TTC549 (cell line): Measurements from ENCODE around the gene RNF113A.
"Not testable (repeated sequence)": the region's sequence is repeated elsewhere in the genome, so short reads cannot be mapped to it uniquely, and the experiment has no call there.

Source experiments
- FAIRE-seq: peaks from 2 replicates; lab custom pipeline; 2012; peaks lifted over from hg19 to GRCh38; lab: Jason Lieb, UNC

RNF113A gene

DNA sequence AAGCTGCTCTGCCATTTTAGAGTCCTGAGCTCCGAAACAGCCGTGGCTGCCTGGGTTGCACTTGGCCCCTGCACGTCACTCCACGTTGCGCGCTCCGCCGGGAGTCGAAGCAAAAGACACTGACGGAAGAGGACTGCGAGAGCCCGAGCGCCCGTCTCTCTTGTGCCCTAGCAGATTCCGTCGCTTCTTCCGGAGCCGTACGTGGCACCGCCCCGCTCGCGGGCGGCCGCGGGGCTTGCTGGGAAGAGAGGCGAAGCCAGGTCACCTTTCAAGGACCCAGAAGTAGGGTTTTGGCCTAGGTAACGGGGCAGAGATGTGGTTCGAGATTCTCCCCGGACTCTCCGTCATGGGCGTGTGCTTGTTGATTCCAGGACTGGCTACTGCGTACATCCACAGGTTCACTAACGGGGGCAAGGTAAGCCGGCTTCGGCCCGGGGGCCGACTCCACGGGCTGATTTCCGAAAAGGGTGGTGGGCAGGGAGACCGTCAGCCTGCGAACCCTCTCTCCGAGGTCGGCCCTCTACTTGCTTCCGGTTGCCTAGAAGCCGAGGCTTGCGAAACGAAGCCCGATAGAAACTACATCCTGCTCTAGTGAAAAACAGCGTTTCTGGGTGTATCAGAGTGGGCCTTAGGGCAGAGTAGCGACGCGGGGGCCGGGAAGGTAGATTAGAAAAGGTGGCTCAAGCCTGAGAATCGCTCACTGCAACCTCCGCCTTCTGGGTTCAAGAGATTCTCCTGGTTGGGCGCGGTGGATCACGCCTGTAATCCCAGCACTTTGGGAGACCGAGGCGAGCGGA lies at the start of gene RNF113A, which contains the start of gene NDUFA1:
Gene RNF113A (minus strand): TSS at position 135 of the 797 bp plus-strand sequence. CDS start 120 bp downstream, at position 15.
Gene NDUFA1 (plus strand): TSS at position 234 of the 797 bp plus-strand sequence. CDS start 80 bp downstream, at position 314.
- FAIRE-seq, result no peak

DNA sequence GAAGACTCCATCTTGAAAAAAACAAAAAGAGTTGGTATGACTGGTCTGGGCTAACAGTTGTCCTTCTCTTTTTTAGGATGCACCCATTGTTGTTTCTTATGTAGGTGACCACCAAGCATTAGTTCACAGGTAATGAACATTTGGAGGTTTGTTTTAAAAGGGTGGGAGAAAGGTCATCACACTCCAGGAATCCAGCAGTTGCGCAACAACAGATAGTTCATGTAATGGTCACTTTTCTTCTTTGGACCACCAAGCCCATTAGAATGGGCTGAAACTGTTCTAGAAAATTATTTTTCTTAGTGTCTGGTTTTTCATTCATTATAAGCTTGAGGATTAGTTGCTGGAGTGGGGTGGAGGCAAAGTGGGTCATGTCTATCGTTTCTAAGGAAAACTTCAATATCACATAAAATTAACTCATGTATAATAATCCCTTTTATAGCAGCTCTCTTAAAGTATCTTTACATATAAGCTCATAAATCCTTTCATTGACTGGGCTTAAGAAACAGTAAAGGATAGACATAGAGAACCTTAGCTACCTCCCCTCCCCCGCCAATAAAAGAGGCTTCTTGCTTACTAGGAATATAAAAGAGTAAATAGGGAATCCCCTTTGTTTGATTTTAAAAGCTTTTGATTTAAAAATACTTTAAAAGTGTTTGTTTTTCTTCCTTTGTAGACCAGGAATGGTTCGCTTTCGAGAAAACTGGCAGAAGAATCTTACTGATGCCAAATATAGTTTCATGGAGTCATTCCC lies 48.5 kb upstream of the RNF113A start:
- no peak for FAIRE-seq

DNA sequence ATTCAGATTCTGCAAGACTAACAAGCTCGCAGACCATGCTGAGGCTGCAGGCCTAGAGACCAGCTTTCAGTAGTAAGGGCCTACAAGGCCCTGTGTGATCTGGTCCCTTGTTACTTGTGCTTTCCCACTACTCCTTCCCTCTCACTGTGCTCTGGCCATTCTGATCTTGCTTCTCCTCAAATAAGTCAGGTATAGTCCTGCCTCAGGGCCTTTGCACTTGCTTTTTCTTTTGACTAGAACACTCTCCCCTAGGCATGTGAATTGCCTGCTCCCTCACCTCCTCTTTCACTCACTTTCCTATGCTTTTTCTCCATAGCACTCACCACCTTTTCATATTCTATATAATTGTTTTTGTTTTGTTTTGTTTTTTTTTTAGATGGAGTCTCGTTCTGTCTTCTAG lies 46.3 kb upstream of the RNF113A start:
- FAIRE-seq, result no peak

DNA sequence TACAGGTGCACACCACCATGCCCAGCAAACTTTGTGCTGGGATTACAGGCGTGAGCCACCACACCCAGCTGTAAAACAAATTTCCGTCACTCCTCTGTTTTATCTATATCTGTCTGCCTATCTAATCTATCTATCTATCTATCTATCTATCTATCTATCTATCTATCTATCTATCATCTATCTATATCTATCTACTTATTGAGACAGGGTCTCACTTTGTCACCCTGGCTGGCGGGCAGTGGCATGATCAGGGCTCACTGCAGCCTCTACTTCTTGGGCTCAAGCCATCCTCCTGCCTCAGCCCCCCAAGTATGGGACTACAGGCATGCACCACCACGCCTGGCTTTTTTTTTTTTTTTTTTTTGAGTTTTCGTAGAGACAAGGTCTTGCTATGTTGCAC lies 44.8 kb upstream of the RNF113A start:
- no peak for FAIRE-seq

DNA sequence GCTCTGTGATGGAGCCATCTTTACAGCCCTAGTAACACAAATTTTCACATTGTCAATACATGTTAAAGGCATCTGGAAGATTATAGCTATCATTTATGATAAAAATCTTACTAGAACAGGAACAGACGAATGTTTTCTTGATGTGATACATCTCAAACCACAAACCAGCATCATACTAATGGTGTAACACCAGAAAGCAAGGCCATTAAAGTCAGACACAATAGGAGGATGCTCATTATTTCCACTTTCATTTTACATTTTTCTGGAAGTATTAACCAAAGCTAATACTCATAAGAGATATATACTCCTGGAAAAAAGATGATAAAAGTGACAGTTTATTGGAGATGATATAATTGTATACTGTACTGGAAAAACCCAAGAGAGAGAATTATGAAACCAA lies 29.4 kb upstream of the RNF113A start:
- no peak for FAIRE-seq

DNA sequence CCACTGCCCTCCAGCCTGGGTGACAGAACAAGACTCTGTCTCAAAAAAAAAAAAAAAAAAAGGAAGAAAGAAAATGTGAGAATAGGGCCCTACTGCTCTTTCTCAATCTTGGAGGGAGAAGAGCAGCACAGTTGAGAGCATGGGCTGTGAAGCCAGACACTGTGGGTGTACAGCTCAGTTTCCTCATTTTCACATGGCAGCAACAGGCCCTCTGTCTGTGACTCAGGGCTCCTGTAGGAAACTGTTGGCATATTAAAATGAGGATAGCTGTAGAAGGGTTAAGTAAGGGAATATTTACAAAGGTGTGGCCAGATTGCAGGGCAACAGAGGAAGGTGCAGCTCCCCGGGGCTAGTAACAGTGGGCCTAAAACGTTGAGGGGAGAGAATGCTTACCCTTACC lies 27.6 kb upstream of the RNF113A start:
- FAIRE-seq, result no peak

DNA sequence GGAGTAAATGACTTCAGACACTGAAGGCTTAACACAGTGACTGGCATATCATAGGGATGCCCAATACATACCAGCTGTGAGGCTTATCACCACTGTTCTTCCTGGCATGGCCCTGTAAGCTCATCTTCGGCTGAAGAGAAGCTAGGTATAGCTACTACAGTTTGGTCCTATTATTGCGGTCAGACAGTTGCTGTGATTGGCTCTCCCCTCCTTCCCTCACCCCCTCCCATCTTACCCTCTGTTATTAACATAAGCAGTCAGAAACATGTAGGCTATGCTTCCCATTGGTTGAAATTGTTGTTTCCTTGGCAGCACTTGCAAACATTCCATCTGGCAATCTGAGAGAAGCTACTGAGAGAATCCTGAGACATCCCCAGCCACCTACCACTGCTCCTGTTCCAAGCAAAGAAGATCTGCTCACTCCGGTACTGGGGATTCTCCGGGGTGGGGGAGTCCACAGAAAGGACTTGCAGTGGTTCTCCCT lies 24.4 kb upstream of the RNF113A start, which contains the start of gene AKAP14:
Gene AKAP14 (plus strand): TSS at position 51 of the 484 bp plus-strand sequence. CDS start 7,331 bp downstream, outside the sequence.
- FAIRE-seq, result no peak

DNA sequence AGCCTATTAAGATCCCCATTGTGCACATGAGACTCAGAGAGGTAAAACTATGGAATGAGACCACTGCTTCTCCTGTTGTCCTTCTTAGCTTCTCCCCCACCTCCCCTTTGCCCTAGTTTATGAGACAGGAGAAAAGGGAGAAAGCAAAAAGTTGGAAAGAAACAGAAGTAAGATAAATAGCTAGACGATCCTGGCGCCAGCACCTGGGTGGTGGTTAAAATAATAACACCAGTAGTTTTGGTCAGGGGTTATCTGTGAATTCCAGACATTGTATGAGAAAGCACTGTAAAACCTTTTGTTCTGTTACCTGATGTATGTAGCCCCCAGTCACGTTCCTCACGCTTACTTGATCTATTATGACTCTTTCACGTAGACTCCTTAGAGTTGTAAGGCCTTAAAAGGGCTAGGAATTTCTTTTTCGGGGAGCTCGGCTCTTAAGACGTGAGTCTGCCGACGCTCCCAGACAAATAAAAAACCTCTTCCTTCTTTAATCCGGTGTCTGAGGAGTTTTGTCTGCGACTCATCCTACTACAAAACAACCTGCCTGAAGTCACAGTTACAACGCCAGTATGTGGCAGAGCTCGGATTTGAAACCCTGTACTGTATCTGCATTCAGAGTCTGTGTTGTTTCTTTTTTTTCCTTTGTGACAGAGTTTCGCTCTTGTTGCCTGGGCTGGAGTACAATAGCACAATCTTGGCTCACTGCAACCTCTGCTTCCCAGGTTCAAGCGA lies 20.6 kb upstream of the RNF113A start:
- not testable (repeated sequence) for FAIRE-seq

DNA sequence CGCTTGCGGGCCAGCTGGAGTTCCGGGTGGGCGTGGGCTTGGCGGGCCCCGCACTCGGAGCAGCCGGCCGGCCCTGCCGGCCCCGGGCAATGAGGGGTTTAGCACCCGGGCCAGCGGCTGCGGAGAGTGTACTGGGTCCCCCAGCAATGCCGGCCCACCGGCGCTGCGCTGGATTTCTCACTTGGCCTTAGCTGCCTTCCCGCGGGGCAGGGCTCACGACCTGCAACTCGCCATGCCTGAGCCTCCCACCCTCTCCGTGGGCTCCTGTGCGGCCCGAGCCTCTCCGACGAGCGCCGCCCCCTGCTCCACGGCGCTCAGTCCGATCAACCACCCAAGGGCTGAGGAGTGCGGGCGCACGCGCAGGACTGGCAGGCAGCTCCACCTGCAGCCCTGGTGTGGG lies 19.1 kb upstream of the RNF113A start:
- not testable (repeated sequence) for FAIRE-seq

DNA sequence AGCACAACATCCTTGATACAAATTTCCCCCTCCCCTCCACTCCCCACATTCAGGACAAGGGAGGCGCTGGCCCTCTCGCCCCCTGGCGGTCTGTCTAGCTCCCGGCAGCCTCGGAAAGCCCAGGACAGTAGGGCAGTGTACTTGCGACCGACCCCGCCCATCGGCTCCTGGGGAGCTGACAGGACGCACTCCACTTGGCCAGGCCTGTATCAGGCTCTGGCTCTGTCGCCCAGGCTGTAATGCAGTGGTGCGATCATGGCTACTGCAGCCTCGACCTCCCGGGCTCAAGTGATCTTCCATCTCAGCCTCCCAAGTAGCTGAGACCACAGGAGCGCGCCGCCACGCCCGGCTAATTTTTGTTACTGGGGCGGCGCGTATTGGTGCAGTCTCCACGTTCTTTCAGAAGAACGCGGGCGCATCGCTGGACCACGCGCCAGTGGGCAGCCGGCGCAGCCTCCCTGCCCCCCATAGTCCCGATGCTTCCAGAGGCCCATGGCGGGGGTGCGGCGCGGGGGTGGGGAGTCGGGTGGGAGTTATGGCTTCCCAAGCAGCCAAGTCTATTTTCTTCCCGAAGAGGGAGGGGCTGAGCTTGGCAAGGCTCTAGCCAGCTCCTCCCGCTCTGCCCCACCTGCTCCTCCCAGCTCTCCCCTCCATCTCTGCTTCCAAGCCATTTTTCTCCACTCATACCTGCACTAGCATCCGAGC lies 16.3 kb upstream of the RNF113A start:
- FAIRE-seq, result no peak

DNA sequence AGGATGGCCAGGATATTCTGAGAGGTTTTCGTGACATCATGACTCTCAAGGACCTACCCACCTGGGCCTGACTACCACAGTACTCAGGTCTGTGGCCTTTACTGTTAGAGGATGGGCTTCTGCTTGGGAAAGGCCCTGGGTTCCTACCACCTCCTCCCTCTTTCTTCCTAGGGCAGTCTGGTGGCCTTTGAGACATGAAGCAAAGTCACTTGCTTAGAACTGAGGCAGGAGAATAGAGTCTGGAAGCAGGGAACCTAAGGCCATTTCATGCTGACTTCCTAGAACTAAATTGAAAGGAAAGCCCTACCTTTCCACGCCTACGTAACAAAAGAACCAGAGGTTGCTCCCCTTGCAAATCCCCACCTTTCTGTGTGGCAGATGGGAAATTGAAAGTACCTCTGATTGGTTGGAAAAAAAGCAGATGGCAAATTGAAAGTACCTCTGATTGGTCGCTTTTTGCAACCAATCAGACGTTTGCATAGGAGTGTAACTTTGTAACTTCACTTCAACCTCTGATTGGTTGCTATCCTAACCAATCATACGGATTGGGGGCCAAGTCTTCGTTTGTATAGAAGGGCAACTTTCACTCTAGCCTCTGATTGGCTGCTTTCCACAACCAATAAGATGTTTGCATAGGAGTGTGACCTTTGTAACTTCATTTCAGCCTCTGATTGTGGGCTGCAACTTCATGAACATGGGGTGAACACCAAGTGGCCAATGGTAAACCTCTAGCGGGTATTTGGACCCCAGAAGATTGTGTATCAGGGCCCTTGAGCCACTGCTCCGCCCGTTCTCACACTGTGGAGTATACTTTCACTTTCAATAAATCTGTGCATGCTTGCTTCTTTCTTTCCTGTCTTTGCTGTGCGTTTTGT lies 14.3 kb upstream of the RNF113A start:
- no peak for FAIRE-seq

DNA sequence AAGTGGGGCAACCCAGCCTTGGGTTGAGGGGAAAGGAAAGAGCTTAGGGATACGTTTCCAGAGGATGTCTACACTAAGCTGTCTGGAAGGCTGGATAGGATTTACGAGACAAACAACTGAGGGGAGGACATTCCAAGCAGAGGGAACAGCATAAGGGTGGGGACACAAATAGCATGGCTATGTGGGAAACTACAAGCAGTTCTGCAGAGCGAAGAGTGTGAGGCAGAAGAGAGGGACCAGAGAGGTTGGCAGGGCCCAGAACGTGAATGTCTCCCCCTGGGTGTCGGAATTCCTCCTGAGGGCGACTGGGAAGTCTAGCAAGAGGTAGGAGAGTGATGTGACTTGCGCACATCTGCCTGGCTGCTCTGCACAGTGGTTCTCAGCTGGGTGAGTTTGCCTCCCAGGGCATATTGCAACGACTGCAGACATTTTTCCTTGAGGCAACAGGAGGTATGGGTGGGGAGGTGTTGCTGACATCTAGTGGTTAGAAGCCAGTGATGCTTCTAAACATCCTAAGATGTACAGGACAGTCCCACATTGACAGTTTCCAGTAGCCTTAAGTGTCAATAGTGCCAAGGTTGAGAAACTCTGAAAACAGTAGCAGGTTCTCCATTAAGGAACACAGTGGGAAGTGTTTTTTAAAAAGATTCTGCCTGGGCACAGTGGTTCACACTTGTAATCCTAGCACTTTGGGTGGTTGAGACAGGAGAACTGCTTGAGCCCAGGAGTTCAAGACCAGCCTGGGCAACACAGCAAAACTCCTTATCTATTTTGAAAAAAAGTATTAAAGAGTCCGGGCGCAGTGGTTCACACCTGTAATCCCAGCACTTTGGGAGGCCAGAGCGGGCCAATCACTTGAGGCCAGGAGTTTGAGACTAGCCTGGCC lies 9.3 kb upstream of the RNF113A start:
- FAIRE-seq, result peak; percentile 67

DNA sequence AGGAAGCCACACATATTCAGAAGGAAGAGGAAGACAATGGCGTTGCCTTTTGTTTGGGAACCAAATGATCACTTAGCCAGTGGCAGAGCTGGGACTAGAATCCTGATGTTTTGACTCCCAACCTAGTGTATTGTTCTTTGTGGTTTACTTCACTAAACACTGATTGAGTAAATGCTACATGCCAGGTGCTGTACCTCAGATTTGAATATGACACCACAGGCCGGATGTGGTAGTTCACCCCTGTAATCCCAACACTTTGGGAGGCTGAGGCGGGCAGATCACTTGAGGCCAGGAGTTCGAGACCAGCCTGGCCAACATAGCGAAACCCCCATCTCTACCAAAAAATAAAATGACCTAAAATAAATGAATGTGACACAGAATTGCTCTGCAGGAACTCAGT lies 8.5 kb upstream of the RNF113A start:
- no peak for FAIRE-seq

DNA sequence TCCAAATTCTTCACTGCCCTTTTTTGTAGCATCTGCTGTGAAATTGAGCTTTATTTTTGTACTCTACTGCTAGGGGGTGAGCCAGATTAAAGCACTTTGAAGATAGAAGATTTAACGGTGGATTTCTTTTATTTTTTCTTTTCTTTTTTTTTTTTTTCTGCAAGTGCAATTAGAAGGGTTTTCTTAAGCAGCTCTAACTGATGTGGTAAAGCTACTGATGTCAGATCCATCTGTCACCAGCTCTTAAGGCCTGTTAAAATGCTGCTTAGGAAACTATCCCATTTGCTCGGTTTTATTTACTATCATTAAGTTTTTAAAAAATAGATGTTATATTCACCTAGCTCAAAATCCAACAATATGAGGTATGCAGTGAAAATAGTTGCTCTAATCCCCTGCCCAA lies 7.2 kb upstream of the RNF113A start:
- FAIRE-seq, result no peak

DNA sequence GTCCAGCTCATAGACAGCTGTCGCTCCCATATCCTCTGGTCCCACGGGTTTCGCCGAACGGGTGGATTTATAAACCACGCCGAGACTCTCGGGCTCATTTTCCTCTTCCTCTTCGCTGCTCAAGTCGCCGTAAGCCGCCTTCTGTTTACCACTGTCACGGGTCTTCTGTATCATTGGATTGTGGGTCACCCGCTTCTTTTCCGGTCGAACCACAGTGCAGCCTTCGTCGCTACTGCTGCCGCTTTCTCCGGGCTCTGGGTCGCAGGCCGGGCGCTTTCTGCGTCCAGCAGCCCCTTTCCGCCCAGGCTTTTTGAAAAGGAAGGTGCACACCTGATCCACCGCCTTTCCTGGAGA lies 311 bp downstream of the RNF113A start:
- no peak for FAIRE-seq

DNA sequence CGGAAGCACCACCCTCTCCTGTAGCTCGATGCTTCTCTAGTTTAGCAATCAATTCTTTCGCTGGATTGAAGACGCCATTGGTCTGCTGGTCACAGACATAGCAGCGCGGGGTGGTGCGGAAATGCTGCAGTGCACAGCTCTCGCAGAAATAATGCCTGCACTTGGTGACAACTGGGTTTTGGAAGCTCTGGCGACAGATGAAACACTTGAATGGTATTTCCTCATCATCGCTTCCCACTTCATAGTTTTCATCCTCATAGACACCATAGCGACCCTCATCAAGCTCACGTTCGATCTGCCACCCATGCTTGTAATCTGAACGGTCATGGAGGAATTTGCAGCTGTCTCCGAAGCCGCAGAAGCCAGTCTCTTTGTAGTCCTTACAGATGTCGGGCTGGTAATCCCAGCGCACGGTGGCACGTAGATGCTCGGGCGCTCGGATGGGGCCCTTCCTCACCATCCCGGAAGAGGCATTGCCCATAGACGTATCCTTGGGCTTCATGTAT lies 854 bp downstream of the RNF113A start:
- no peak for FAIRE-seq

DNA sequence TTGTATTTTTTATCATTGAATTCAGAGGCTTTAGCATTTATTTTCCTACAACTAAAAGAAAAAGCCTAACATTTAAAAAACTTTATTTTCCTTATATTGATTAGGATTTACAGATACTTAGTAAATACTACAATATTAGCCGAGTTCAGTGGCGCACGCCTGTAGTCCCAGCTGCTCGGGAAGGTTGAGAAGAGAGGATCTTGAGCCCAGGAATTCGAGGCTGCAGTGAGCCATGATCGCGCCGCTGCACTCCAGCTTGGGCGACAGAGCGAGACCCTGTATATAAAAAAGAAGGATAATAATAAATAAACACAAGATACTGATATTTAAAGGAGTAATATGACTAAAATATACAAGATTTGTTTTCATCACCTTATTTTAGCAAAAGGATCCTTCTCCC lies 18.1 kb downstream of the RNF113A start:
- FAIRE-seq, result no peak

DNA sequence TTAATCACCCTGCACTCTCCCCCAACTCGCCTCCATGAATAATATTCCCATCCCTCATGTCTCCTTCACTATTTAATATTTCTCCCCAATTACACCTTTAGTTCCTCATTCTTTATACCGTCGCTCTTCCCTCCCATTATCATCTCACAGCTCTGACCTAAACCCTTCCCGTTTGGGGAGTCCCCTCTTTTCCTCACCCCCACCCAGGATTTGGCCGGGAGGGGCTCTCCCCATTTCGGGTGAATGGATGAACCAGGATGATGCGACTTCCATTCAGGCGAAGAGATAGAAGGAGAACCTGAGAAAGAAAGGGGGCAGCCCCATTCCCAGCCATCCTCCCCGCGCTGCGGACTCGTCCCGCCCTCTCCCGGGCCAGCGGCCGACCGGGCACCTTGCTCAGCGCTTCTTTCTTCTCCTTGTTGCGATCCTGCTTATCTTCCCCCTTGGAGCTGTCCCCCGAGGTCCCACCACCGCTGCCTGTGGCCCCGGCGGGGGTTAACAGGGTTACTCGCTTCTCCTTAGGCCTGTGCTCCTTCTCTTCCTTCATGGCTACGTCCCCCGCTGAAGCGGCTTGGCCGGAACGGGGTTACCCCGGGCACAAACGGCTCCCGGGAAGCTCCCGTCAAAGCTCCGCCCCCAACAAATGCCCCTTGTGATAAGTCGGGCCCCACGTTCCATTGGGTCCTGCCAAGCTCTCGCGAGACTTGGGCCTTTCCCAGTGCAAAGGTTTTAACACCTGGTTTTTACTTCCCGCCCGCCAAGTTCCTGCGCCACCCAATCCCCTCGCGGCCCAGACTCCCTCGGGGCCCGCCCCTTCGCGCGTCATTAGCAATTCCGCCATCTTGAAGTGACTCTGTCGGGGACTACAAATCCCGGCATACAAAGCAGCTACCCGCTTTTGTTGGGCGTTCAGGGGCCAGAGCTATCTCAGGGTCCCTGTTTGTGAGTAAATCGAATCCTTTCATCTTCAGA lies 18.9 kb downstream of the RNF113A start, which contains the start of gene UPF3B:
Gene UPF3B (minus strand): TSS at position 582 of the 972 bp plus-strand sequence. CDS start 35 bp downstream, at position 547.
- FAIRE-seq, result peak; percentile 86
